Body of pancreas (tissue), 4 donors: ENCODE data around the gene ZBTB1. TPM values are rescaled to one million over a fixed set of nuclear protein-coding genes. Genes with fewer than 3 reads are reported as not detected.
A peak's percentile ranks its signal among the peaks of the same experiment; 100 is the strongest.

Experiments used
- ATAC-seq: fragments of 150-250 bp; one replicate; pipeline ENCODE4 v1.9.1; 2016
- DNase-seq, 4 donors: peaks; one replicate each; pipeline ENCODE4 v3.0.0-alpha.2; 2019
- H3K27ac ChIP-seq, 4 donors: fragments of 200-600 bp; sonication (generic); 1 replicate in 3 of 4; 2 replicates in 1 of 4; pipeline versions ENCODE4 v1.5.1 to v1.6.1; 2016 to 2019; ENCODE audit warnings: mild to moderate bottlenecking in 1 of 4, mixed read lengths in 1 of 4, moderate library complexity in 1 of 4
- H3K27me3 ChIP-seq, 2 donors: fragments of 200-600 bp; sonication (generic); one replicate each; pipeline ENCODE4 v1.6.0; 2016; ENCODE audit warnings: mild to moderate bottlenecking in 1 of 2
- H3K36me3 ChIP-seq, 2 donors: fragments of 200-600 bp; sonication (generic); replicated peaks in 1 of 2; 2 replicates each; pipeline ENCODE4 v1.5.1; 2016; ENCODE audit warnings: low read depth in 2 of 2; ENCODE audit not compliant: insufficient read depth in 1 of 2
- H3K4me1 ChIP-seq: fragments of 200-600 bp; sonication (generic); one replicate; pipeline ENCODE4 v1.6.0; 2016
- H3K4me3 ChIP-seq, 2 donors: fragments of 200-600 bp; sonication (generic); 1 replicate in 1 of 2; 2 replicates in 1 of 2; pipeline ENCODE4 v1.5.1; 2016 to 2019
- H3K9me3 ChIP-seq, 3 donors: fragments of 200-600 bp; sonication (generic); 1 replicate in 2 of 3; 2 replicates in 1 of 3; pipeline ENCODE4 v1.5.1; 2016
- POLR2A ChIP-seq, 3 donors: fragments of 450-650 bp; IDR thresholded peaks; one replicate each; pipeline ENCODE4 v1.6.1; 2016; ENCODE audit warnings: antibody characterized with exemption in 3 of 3, mild to moderate bottlenecking in 2 of 3
- WGBS, 2 donors: methylation state at CpG; one replicate each; pipeline ENCODE4 v1.1.5; 2017; 5-methylcytosine and 5-hydroxymethylcytosine counted together
- intact Hi-C: fragments of 100-400 bp; cut with DNase I; formaldehyde crosslinking; loops from one replicate; pipeline ENCODE4 v1.15.1; 2023
- total RNA-seq, 2 donors: library from RNA; depleted of rRNA; stranded (reverse); fragments of >200 nt; gene quantifications; one replicate each; pipeline ENCODE4 v1.1.0, GENCODE V29; 2016
- TF ChIP-seq, protein P1 (sequence below), 7 experiments: fragments of 450-650 bp in 4 of 7; fragments of 200-600 bp in 3 of 7; sonication (generic) in 3 of 7; IDR thresholded peaks; one replicate each; pipeline ENCODE4 v1.5.1; 2016 to 2019; ENCODE audit warnings: antibody characterized with exemption in 7 of 7

The ZBTB1 gene, protein sequence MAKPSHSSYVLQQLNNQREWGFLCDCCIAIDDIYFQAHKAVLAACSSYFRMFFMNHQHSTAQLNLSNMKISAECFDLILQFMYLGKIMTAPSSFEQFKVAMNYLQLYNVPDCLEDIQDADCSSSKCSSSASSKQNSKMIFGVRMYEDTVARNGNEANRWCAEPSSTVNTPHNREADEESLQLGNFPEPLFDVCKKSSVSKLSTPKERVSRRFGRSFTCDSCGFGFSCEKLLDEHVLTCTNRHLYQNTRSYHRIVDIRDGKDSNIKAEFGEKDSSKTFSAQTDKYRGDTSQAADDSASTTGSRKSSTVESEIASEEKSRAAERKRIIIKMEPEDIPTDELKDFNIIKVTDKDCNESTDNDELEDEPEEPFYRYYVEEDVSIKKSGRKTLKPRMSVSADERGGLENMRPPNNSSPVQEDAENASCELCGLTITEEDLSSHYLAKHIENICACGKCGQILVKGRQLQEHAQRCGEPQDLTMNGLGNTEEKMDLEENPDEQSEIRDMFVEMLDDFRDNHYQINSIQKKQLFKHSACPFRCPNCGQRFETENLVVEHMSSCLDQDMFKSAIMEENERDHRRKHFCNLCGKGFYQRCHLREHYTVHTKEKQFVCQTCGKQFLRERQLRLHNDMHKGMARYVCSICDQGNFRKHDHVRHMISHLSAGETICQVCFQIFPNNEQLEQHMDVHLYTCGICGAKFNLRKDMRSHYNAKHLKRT
- 10 to 100 TPM; 28.5 to 43.8 TPM for total RNA-seq

DNA sequence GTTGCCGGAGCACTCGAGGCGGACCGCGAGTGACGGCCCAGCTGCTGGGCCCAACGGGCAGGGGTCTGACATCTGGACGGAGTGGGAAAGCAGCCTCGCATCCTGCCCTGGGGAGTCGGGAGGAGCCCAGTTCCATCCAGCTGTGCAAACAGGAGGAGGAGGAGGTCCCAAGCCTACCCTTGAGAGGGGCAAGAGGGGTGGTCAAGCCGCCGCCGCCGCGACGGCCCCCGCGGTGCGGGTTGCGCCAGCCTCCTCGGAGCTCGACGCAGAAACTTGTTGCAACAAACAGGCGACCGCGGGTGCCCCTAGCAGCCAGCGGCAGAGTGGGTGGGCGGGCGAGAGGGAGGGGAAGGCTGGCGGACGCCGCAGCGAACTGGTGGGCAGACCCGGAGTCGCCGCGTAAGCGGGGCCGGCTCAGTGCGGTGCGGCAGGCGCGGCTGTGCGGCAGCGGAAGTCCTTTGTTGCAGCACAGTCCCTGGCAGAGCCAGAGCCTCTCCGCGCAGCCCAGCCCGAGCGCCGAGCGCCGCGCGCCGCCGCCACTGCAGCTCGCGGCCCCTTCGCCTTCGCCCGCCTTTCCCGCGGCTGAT, at the start of gene ZBTB1:
Gene ZBTB1, plus strand, starts transcription at position 461 of the 587 bp plus-strand sequence. CDS start 16,735 bp downstream, outside the sequence.
- no peaks in the 10 kb centered on the region for H3K9me3 ChIP-seq
- H3K27ac ChIP-seq, result peak within 1 kb of the TSS; percentile 99 to 100 (median 100)
- H3K4me3 ChIP-seq, result peak within 1 kb of the TSS; percentile 36 to 59
- H3K36me3 ChIP-seq, result no peaks in the 10 kb centered on the region
- no peaks in the 10 kb centered on the region for H3K27me3 ChIP-seq
- ATAC-seq (peak; percentile 63), DNase-seq (peak; percentile 80 to 87 (median 82))
- intact Hi-C loops, result no loop called here
- H3K4me1 ChIP-seq, result peaks cover 57% of the 10 kb centered on the region
- TF ChIP-seq, protein P1, sequence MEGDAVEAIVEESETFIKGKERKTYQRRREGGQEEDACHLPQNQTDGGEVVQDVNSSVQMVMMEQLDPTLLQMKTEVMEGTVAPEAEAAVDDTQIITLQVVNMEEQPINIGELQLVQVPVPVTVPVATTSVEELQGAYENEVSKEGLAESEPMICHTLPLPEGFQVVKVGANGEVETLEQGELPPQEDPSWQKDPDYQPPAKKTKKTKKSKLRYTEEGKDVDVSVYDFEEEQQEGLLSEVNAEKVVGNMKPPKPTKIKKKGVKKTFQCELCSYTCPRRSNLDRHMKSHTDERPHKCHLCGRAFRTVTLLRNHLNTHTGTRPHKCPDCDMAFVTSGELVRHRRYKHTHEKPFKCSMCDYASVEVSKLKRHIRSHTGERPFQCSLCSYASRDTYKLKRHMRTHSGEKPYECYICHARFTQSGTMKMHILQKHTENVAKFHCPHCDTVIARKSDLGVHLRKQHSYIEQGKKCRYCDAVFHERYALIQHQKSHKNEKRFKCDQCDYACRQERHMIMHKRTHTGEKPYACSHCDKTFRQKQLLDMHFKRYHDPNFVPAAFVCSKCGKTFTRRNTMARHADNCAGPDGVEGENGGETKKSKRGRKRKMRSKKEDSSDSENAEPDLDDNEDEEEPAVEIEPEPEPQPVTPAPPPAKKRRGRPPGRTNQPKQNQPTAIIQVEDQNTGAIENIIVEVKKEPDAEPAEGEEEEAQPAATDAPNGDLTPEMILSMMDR (IDR thresholded peaks at IDR 0.05), result no peak
- peak; percentile 88 to 89 (median 89) for TF ChIP-seq POLR2A (IDR thresholded peaks at IDR 0.05)
- 0% methylated on average over 18 to 47 of the region's 63 CpGs for WGBS, 2 donors

DNA sequence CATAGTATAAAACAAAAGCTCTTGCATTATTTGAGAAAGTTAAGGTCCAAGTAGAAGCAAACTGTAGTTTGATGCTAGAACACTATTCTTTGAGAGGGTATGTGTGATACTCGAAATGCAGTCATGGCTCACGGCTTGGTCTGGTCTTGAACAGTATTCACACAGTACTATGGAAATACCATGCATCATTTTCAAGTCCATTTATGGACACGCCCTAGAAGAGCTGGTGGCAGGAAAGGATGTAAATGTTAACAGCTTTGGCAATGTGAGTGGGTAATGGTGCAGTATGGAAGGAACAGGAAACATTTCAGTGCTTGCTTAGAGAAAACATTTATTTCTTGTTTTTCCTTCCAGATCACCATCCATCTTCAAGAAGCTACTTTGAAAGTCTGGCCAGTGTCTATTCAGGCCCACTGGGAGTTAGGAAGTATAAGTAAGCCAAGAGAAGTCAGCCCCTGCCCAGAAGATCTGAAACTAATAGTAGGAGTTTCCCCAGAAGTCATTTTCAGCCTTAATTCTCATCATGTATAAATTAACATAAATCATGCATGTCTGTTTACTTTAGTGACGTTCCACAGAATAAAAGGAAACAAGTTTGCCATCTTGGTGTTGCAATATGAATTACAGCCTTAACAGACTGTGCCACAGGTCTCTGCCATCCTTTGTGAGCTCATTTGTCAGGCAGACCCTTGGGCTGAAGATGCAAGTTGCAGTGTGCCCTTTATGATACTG, 45.0 kb upstream of the ZBTB1 start:
- Histone ChIP-seq H3K4me1 (peaks cover 3% of the 10 kb centered on the region), H3K4me3 (no peak overlapping the region), H3K27me3 (no peaks in the 10 kb centered on the region), H3K27ac (no peak overlapping the region), H3K9me3 (no peaks in the 10 kb centered on the region), H3K36me3 (peaks cover 0 to 11% of the 10 kb centered on the region in 2 donors)
- 77 to 83% methylated on average over 4 of the region's 4 CpGs for WGBS, 2 donors
- intact Hi-C loops, result no loop called here
- TF ChIP-seq, protein P1 (IDR thresholded peaks at IDR 0.05), result no peak
- no peak for TF ChIP-seq POLR2A (IDR thresholded peaks at IDR 0.05)
- ATAC-seq, result no peak
- DNase-seq, result no peak

- no peak for ATAC-seq
- 86 to 94% methylated on average over 3 of the region's 3 CpGs for WGBS, 2 donors
- Histone ChIP-seq H3K9me3 (no peaks in the 10 kb centered on the region), H3K4me1 (peaks cover 14% of the 10 kb centered on the region), H3K4me3 (no peak overlapping the region), H3K36me3 (peaks cover 0 to 2% of the 10 kb centered on the region in 2 donors), H3K27ac (no peak overlapping the region), H3K27me3 (no peaks in the 10 kb centered on the region)
- TF ChIP-seq POLR2A (IDR thresholded peaks at IDR 0.05), result no peak
- TF ChIP-seq, protein P1 (IDR thresholded peaks at IDR 0.05), result no peak
- DNase-seq, result no peak
- intact Hi-C loops, result no loop called here
Measured at GRCh38 chr14:64461221-64461620, 43.3 kb upstream of the ZBTB1 start.

DNA sequence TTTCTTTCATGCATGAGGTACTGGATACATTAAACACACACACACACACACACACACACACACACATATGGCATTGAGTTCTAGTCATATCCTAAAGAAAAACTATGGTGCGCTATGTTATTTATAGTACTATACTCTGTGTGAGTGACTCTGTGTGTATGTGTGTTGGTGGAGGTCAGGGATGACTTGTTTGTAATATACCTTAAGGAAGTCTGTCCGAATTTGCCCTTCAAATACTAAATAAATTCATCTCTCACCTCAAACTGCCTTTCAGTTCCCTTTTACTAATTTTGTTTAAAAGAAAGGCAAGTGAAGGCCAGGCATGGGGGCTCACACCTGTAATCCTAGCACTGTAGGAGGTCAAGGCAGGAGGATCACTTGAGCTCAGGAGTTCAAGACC, 41.4 kb upstream of the ZBTB1 start:
- no peak for DNase-seq
- ATAC-seq, result no peak
- WGBS, 2 donors, result 84 to 100% methylated on average over 2 of the region's 2 CpGs
- Histone ChIP-seq H3K36me3 (peaks cover 0 to 2% of the 10 kb centered on the region in 2 donors), H3K27me3 (no peaks in the 10 kb centered on the region), H3K4me1 (peaks cover 15% of the 10 kb centered on the region), H3K27ac (no peak overlapping the region), H3K9me3 (no peaks in the 10 kb centered on the region), H3K4me3 (no peak overlapping the region)
- no peak for TF ChIP-seq POLR2A (IDR thresholded peaks at IDR 0.05)
- TF ChIP-seq, protein P1 (IDR thresholded peaks at IDR 0.05), result no peak
- intact Hi-C loops, result no loop called here
